ENCODE data around the gene NPAS3.

- TF ChIP-seq, protein P1, sequence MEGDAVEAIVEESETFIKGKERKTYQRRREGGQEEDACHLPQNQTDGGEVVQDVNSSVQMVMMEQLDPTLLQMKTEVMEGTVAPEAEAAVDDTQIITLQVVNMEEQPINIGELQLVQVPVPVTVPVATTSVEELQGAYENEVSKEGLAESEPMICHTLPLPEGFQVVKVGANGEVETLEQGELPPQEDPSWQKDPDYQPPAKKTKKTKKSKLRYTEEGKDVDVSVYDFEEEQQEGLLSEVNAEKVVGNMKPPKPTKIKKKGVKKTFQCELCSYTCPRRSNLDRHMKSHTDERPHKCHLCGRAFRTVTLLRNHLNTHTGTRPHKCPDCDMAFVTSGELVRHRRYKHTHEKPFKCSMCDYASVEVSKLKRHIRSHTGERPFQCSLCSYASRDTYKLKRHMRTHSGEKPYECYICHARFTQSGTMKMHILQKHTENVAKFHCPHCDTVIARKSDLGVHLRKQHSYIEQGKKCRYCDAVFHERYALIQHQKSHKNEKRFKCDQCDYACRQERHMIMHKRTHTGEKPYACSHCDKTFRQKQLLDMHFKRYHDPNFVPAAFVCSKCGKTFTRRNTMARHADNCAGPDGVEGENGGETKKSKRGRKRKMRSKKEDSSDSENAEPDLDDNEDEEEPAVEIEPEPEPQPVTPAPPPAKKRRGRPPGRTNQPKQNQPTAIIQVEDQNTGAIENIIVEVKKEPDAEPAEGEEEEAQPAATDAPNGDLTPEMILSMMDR (IDR thresholded peaks at IDR 0.05): no peak
- TF ChIP-seq POLR2A (IDR thresholded peaks at IDR 0.05): no peak
Measured at GRCh38 chr14:33736299-33736825, 797.7 kb downstream of the NPAS3 start.
